GM21526 (cell line): Measurements from ENCODE around the gene MARK2.

Experiments
- ATAC-seq: cut with Tn5 transposase; IDR thresholded peaks from one replicate; pipeline ENCODE4 v1.9.1; 2021; ENCODE audit warnings: moderate library complexity; ENCODE audit not compliant: unreplicated experiment, low FRiP score

The MARK2 gene

GRCh38 chr11:63906585-63906984 is 67.7 kb downstream of the MARK2 start:
- ATAC-seq = no peak

DNA sequence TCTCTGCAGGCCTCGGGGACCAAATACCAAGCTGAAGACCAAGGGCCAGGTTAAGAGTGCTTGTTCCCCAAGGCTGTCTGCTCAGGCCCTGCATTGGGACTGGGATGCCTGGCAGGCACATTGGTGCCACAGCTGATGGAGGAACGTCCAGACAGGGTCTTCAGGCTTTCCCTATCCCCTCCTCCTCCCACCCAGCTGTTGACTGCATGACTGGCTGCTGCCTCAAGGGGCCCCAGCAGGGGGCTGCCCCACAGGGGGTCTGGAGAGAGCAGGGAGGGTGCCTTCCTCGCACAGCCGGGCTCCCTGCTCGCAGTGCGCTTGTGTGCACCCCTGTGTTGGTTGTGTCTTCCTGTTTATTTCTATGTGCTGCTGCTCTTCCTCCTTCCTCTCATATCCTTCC is 68.2 kb downstream of the MARK2 start:
- no peak for ATAC-seq

DNA sequence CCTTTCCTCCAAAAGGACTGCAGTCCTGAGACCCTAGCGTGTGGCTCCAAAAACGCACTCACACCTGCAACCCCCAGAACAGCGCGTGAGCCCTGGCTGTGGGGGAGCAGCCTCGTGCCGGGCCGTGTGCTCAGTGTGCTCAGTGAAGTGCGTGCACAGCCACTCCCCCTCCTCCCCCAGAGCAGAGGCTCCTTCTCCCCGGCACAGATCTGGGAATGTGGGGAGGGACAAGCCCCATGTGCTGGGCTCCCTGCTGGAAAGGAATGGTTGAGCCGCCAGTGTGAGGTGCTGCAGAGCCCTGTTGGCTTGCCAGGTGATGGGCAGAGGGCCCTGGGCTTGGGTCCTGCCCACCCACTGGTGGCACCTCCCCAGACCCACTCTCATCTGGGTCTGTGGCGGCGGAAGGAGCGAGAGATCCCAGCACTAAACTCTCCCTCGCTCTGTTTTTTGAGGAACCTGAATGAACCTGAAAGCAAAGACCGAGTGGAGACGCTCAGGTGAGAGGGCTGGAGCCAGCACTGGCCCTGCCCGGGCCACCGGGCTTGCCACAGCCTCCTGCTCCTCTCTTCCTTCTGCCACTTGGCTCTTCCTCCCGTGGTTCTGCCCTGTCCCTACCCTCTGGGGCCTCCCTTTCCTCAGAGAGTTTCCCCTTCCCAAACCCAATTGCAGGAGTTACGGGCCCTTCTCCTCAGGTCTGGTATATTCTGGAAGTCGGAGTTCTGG is 69.1 kb downstream of the MARK2 start:
- ATAC-seq = no peak

DNA sequence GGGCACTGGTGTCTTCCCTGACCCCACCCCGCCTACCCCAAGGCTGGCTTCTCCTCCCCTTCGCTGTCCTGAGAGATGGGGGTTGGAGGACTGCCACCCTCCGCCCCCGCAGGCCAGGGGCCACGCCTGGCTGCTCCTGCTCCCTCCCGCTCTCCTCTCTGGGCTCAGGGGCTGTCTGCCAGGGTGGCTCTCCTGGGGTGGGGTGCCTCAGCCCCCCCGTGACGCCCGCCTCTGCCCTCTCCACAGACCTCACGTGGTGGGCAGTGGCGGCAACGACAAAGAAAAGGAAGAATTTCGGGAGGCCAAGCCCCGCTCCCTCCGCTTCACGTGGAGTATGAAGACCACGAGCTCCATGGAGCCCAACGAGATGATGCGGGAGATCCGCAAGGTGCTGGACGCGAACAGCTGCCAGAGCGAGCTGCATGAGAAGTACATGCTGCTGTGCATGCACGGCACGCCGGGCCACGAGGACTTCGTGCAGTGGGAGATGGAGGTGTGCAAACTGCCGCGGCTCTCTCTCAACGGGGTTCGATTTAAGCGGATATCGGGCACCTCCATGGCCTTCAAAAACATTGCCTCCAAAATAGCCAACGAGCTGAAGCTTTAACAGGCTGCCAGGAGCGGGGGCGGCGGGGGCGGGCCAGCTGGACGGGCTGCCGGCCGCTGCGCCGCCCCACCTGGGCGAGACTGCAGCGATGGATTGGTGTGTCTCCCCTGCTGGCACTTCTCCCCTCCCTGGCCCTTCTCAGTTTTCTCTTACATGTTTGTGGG is 69.9 kb downstream of the MARK2 start:
- no peak for ATAC-seq

- ATAC-seq = no peak
Measured at GRCh38 chr11:63909591-63910506, 70.9 kb downstream of the MARK2 start.

DNA sequence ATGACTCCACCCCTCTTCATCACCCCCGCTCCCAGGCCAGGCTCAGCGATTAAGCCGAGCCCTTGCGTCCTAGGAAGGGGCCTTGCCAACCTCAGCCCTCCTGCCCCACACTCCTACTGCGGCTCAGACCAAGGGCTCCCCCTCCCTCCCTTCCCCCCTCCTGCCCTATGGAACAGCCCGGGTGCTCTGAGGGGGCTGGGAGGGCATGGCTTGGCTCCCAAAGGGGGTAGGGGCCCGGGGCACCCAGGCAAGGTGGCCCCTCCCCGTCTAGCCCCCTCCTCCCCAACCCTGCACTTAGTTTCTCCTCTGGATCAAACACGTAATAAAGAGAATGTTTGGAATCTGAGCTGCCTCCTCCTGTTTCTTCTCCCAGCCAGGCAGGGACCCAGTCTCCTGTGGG is 71.8 kb downstream of the MARK2 start:
- ATAC-seq = no peak

GRCh38 chr11:63911440-63911839 is 72.5 kb downstream of the MARK2 start:
- ATAC-seq = no peak

GRCh38 chr11:63911876-63912275 is 73.0 kb downstream of the MARK2 start:
- no peak for ATAC-seq

DNA sequence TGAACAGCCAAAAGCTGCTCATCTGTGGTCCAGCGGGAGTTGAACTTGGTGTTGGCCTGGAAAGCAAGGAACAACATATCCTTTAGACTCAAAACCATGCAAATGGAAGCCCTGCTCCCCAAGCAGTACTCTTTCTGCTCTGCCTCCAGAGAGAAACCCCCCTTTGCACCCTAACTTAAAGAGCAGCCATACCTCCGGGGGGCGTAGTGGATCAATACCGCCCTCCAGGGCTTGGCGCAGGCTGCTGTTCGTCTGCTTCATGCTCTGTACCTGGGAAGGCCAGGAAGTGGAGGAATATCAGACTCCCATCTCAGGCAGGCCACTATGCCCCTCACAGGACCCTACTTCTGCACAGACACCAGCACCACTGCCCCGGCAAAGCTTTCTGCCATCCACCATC is 73.8 kb downstream of the MARK2 start:
- ATAC-seq = no peak

DNA sequence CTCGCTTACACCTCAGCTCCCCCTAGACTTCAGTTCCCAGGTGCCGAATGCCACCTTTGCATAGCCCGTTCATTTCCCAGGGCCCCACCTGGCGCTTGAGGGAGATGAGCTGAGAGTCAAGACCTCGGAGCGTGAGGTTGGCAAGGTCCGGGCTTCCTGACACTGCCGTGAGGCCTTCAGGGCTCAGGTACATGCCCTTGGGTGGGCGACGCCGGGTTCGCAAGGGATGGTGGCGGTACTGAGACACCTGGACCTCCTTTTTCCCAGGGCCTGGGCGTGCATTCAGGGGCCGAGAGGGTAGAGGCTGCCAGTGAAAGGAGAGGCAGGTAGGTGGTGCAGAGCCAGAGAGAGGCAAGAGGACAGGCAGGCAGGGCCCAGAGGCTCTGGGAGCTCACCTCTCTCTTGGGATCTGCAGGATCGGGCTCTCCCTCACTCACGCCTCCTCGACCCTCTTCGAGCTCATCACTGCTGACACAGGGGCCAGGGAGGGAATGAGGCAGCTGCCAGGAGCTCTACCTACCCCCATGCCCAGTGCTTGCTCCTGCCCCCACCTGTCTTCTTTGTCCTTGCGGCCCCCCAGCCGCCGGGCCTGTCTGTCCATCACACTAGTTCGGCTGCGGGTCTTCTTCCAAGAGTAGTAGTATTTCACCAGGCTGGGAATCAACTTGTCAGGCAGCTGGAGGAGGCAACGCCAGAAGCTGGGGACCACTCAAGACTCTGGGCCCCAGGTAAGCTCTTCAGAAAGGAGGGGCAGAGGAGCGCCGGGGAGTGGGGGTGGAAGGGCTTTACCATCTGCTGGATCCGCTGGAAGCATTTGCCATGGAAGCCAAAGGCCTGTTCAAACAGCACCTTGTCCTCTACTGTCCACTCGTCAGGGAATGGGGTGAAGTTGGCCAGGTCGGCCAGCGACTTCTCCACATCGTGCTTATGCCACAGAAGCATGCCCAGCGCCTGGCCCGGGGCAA is 75.2 kb downstream of the MARK2 start:
- ATAC-seq = no peak

DNA sequence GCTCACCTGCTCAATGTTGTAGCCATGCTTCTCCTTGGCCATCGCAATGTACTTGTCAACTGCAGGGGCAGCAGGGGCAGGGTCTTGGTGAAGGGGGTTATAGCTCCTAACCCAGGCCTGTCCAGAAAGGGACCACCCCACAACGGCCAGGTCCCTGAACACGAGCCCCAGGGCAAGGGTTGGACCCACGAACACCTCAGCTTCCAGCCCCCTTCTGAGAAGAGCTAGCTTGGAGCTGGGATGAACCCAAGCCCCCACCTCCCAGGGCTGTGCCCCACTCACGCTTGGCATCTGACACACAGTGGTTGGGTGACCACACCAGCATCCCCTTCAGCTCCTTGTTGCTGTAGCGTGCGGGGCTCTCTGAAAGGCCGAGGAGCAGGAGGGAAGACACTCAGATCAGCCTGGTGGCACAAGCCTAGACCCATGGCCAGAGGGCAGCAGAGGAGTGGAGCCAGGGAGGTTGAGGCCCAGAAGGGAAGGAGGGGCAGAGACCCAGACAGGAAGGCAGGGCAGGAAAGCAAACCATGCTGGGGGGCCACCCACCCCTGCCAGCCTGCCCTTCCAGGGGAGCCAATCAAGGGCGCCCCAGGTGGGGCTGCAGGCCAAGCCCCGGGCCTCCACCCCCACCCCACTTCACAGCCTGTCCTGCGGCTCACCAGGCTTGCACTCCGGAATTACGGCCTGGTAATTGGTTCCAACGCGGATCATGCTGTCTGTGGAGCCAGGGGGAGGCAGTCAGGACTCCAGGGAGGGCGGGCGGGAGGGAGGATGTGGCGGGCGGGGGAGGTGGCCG is 76.2 kb downstream of the MARK2 start:
- no peak for ATAC-seq

DNA sequence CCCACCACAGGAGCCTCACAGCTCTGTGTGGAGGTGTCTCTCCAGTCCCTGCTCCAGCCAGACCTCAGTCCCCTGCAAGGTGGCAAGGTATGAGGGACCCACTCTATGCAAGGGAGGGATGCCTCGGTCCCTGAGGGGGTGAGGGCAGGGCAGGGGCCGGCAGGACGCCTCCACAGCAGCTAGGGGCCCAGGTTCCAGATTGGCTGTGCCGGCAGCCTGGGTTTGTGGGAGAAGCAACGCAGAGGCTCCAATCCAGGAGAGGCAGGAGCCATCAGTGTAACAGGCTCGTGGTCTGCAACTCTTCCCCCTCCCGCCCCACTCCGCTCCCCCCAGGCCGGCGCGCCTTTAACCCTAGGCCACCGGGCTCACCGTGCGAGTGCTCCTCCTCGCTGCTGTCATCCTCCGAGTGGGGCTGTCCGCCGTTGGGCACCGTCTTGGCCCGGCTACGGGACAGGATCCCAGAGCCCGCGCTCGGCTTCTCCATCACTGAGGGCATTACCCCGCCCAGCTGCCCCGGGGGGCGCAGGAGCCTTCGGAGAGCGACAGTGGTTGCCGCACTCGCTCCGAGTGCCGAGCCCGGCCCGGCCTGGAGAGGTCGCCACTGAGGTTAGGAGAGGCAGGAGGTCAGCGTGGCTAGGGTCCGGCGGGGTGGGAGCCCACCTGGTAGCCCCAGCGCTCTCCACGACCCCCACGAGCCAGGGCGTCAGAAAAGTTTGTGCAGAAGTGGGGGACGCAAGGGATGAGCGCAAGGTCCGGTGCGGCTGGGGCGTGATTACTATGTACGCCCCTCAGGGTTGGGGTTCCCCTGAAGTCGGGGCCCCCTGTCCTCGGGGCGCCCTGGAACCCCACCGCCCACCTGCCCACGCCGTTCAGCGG is 77.3 kb downstream of the MARK2 start:
- no peak for ATAC-seq

DNA sequence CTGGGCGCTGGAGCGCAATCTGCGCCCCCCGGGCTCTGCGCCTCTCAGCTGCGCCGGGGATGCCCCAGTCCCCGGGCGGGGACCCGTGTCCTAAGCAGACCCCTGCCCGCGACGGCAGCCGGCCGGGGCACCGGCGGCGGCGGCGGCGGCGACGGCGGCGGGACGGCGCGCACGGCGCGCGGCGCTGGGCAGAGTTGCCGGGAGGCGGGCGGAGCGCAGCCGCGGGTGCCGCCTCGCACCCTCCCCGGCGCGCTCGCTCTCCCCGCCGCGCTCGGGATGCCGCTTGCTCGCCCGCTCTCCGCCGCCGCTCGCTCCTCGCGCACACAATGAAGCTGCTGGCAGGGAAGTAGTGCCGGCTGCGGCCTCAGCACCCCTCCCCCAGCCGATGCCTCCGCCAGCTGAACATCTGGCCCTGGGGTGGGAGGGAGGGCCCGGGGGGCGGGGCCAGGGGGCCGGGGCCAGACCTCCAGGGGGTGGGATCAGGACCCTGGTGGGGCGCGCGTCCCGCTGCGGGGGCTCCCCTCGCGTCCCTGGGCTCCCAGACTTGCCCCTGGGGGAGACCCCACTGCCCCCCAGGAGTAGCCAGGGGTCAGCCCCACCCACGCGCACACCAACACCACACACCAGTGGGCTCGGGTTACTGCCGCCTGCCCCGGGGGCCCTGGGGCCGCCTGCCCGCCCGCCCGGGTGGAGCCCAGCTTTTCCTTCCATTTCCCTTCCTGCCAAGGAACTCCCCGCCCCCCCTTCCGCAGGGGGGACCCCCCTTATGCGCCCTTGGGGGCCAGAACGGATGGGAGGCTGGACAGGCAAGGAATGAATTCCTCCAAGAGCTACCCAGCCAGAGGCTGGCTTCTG is 78.2 kb downstream of the MARK2 start, which contains the start of gene RCOR2:
RCOR2 (minus strand) TSS at position 328 of the 855 bp plus-strand sequence. CDS start 708 bp downstream, outside the sequence.
- no peak for ATAC-seq

DNA sequence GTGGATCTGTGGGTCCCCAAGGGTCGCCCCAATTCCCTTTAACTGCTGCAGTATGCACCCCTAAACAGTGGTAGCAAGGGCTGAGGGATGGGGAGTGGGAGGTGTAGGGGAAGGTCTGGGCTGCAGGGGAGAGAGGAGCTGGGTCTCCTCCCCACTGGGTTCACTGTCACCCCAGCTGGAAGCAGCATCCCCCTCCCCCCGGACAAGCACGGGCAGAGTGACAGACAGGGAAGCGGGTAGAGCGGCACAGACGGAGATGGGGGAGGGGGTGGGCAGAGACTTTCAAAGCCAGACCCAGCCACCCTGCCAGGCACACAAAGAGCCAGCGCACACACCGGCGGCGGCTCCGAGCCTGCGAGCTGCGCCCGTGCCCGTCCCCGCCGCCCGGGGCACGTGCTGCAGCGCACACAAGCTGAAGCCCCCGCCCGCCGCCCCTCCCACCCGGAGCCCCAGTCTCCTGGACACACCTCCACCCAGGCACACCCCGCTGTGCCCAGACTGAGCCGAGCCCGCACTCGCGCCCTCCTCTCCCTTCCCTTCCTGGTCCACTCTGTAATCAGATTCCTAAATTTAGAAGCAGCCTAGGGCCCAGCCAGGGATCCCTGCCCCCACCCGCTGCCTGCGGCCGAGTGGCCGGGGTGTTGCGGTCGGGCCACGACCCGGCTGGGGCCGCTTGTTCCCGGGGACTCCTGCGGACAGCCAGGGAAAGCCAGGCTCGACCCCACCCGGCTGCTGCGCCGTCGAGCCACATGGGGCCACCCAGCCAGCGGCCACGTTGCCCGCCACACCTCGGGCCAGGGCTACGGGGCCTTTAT is 79.0 kb downstream of the MARK2 start:
- ATAC-seq = no peak

- ATAC-seq = no peak
Measured at GRCh38 chr11:63918507-63919191, 79.7 kb downstream of the MARK2 start.
